SK-N-SH (cell line): ENCODE data around the gene PKN1. TPM values are rescaled to one million over a fixed set of nuclear protein-coding genes. Genes with fewer than 3 reads are reported as not detected.
A peak's percentile ranks its signal among the peaks of the same experiment; 100 is the strongest.

ENCODE experiments used
- CTCF ChIA-PET: fragments of 300-600, 350-600 bp; formaldehyde crosslinking; extraction: SDS; loops from one replicate; lab custom pipeline; 2021; lab: Yijun Ruan, JAX
- POLR2A ChIA-PET: fragments of 350-600 bp; sonication (Branson Sonifier 250); formaldehyde crosslinking; extraction: SDS; loops from one replicate; lab custom pipeline; 2020; ENCODE audit warnings: antibody characterized with exemption, inconsistent platforms; lab: Yijun Ruan, JAX
- DNase-seq: peaks from one replicate; pipeline ENCODE4 v3.0.0; 2012
- H2AFZ ChIP-seq: fragments of 200-600 bp; sonication (generic); 2 replicates; pipeline ENCODE4 v1.8.1; 2016; ENCODE audit warnings: antibody characterized with exemption, mild to moderate bottlenecking, low read depth
- H3F3A ChIP-seq: fragments of 200-600 bp; sonication (generic); replicated peaks from 2 replicates; pipeline ENCODE3; 2016; ENCODE audit warnings: antibody characterized with exemption, mild to moderate bottlenecking; ENCODE audit not compliant: insufficient read depth
- H3K27ac ChIP-seq, 2 experiments: fragments of 200-500 bp in 1 of 2; fragments of 200-600 bp in 1 of 2; sonication (Bioruptor generic) in 1 of 2; sonication (generic), shearing (Covaris generic) in 1 of 2; 2 replicates each; pipeline versions ENCODE4 v1.5.1 to v1.6.1; 2014 to 2016; ENCODE audit warnings: low read depth in 2 of 2, inconsistent platforms in 1 of 2, low read length in 1 of 2, mild to moderate bottlenecking in 1 of 2, mixed read lengths in 1 of 2
- H3K27me3 ChIP-seq: fragments of 200-600 bp; sonication (generic), shearing (Covaris generic); 2 replicates; pipeline ENCODE4 v1.6.1; 2016; ENCODE audit warnings: mixed run types; ENCODE audit not compliant: insufficient read depth
- H3K36me3 ChIP-seq, 2 experiments: fragments of 200-500 bp in 1 of 2; fragments of 200-600 bp in 1 of 2; sonication (Bioruptor generic) in 1 of 2; sonication (generic) in 1 of 2; replicated peaks in 1 of 2; 2 replicates each; pipeline versions ENCODE3 to v1.5.1; 2014 to 2016; ENCODE audit warnings: low read length in 1 of 2, mild to moderate bottlenecking in 1 of 2; ENCODE audit not compliant: insufficient read depth in 2 of 2, control insufficient read depth in 1 of 2
- H3K4me1 ChIP-seq, 2 experiments: fragments of 200-500 bp in 1 of 2; fragments of 200-600 bp in 1 of 2; sonication (Bioruptor generic) in 1 of 2; sonication (generic), shearing (Covaris generic) in 1 of 2; 2 replicates each; pipeline versions ENCODE4 v1.5.1 to v1.6.1; 2014 to 2016; ENCODE audit warnings: low read depth in 1 of 2, low read length in 1 of 2, mixed run types in 1 of 2; ENCODE audit not compliant: insufficient read depth in 2 of 2, control insufficient read depth in 1 of 2
- H3K4me2 ChIP-seq: fragments of 200-600 bp; sonication (generic), shearing (Covaris generic); 2 replicates; pipeline ENCODE4 v1.6.1; 2017; ENCODE audit warnings: mixed run types
- H3K4me3 ChIP-seq, 2 experiments: fragments of 200-500 bp in 1 of 2; fragments of 200-600 bp in 1 of 2; sonication (Bioruptor generic) in 1 of 2; sonication (generic), shearing (Covaris generic) in 1 of 2; 2 replicates each; pipeline versions ENCODE4 v1.5.1 to v1.8.1; 2014 to 2016; ENCODE audit warnings: low read depth in 2 of 2, inconsistent platforms in 1 of 2, low read length in 1 of 2, mild to moderate bottlenecking in 1 of 2, mixed read lengths in 1 of 2, moderate library complexity in 1 of 2
- H3K79me2 ChIP-seq: fragments of 200-600 bp; sonication (generic); 2 replicates; pipeline ENCODE4 v1.8.1; 2017; ENCODE audit warnings: mild to moderate bottlenecking; ENCODE audit not compliant: insufficient read depth
- H3K9ac ChIP-seq: fragments of 200-600 bp; sonication (generic); 2 replicates; pipeline ENCODE4 v1.6.1; 2017; ENCODE audit warnings: mixed run types
- H3K9me2 ChIP-seq: fragments of 200-600 bp; sonication (generic); 2 replicates; pipeline ENCODE4 v1.6.1; 2017; ENCODE audit warnings: mixed run types
- H3K9me3 ChIP-seq: fragments of 200-600 bp; sonication (generic); 2 replicates; pipeline ENCODE4 v1.6.1; 2017; ENCODE audit warnings: mixed run types, mild to moderate bottlenecking, moderate library complexity
- H4K20me1 ChIP-seq: fragments of 200-600 bp; sonication (generic); 2 replicates; pipeline ENCODE4 v1.6.1; 2017; ENCODE audit warnings: mild to moderate bottlenecking, mixed run types; ENCODE audit not compliant: insufficient read depth
- EZH2phosphoT487 ChIP-seq: fragments of 200-600 bp; sonication (generic); IDR thresholded peaks from 2 replicates; pipeline ENCODE4 v1.6.1; 2017; ENCODE audit warnings: low read depth, mixed run types, mild to moderate bottlenecking, antibody characterized with exemption, moderate library complexity, borderline replicate concordance
- FOXM1 ChIP-seq: IDR thresholded peaks from 2 replicates; pipeline ENCODE4 v1.4.0; 2012; ENCODE audit warnings: low read depth, mild to moderate bottlenecking
- GATA2 ChIP-seq: sonication (generic); formaldehyde crosslinking; IDR thresholded peaks from 2 replicates; pipeline ENCODE4 v1.5.0; 2020; ENCODE audit warnings: mild to moderate bottlenecking, missing genetic modification reagents
- IRF3 ChIP-seq: fragments of 150-350 bp; IDR thresholded peaks from 2 replicates; pipeline ENCODE4 v1.6.1; 2016; ENCODE audit warnings: mild to moderate bottlenecking, low read depth, low read length
- JUND ChIP-seq: IDR thresholded peaks from 2 replicates; pipeline ENCODE4 v1.4.0; 2012
- MXI1 ChIP-seq: IDR thresholded peaks from 2 replicates; pipeline ENCODE4 v1.6.1; 2012; ENCODE audit warnings: mild to moderate bottlenecking, low read depth, low read length, improper control_type of control experiment
- POLR2AphosphoS5 ChIP-seq: IDR thresholded peaks from 2 replicates; pipeline ENCODE4 v1.6.1; 2012; ENCODE audit warnings: low read depth, low read length
- RAD21 ChIP-seq: IDR thresholded peaks from 2 replicates; pipeline ENCODE4 v1.6.1; 2012; ENCODE audit warnings: mild to moderate bottlenecking, low read length
- RFX5 ChIP-seq: IDR thresholded peaks from 2 replicates; pipeline ENCODE4 v1.6.1; 2012; ENCODE audit warnings: mild to moderate bottlenecking, improper control_type of control experiment, low read length
- SIN3A ChIP-seq: IDR thresholded peaks from 2 replicates; pipeline ENCODE4 v1.6.1; 2012; ENCODE audit warnings: low read depth, mild to moderate bottlenecking, low read length, moderate library complexity, borderline replicate concordance
- SMC3 ChIP-seq: IDR thresholded peaks from 2 replicates; pipeline ENCODE4 v1.6.1; 2012; ENCODE audit warnings: low read depth, low read length, improper control_type of control experiment
- TCF12 ChIP-seq: IDR thresholded peaks from 2 replicates; pipeline ENCODE4 v1.4.0; 2012
- TEAD4 ChIP-seq: IDR thresholded peaks from 2 replicates; pipeline ENCODE4 v1.4.0; 2012; ENCODE audit warnings: mild to moderate bottlenecking, borderline replicate concordance; ENCODE audit not compliant: insufficient read depth
- USF2 ChIP-seq: fragments of 150-350 bp; IDR thresholded peaks from 2 replicates; pipeline ENCODE4 v1.6.1; 2017; ENCODE audit warnings: antibody characterized with exemption, low read length, low read depth, borderline replicate concordance
- YY1 ChIP-seq: IDR thresholded peaks from 2 replicates; pipeline ENCODE4 v1.4.0; 2012; ENCODE audit warnings: low read depth, mild to moderate bottlenecking
- WGBS: methylation state at CpG from one replicate; pipeline ENCODE4 v1.1.6; 2017; ENCODE audit warnings: low lambda C conversion rate; 5-methylcytosine and 5-hydroxymethylcytosine counted together
- polyA plus RNA-seq, 3 experiments: library from polyadenylated mRNA; depleted of rRNA; stranded (reverse); fragments of >200 nt; gene quantifications; 2 replicates each; pipeline ENCODE4 v1.2.3, GENCODE V29; 2012

The PKN1 gene
- polyA plus RNA-seq, 1 of the 3 experiments (the other 2 are of a cell fraction) = 99.6 TPM

GRCh38 chr19:14494910-14495671, 62.0 kb downstream of the PKN1 start:
- H3K9me2 ChIP-seq = no peaks in the 10 kb centered on the region
- no peaks in the 10 kb centered on the region for H3K9me3 ChIP-seq
- no peaks in the 10 kb centered on the region for H3K27me3 ChIP-seq
- peak overlapping the region; percentile 65 to 93 for H3K4me3 ChIP-seq
- H3K36me3 ChIP-seq = no peaks in the 10 kb centered on the region
- peaks cover 20% of the 10 kb centered on the region for H4K20me1 ChIP-seq
- peaks cover 48% of the 10 kb centered on the region for H3K79me2 ChIP-seq
- peak overlapping the region; percentile 94 for H3K4me2 ChIP-seq
- H3K9ac ChIP-seq = peak overlapping the region; percentile 74
- WGBS = 21% methylated on average over 9 of the region's 14 CpGs
- ChIA-PET CTCF (interaction anchor here (0.8 to 3.9 kb wide), 7 partner anchors 8 to 147 kb away, joined by 3 to 45 read pairs (median 3); no protein-coding TSS in a partner anchor), POLR2A (interaction anchor here (1.2 to 2.4 kb wide), 2 partner anchors 23 kb away, joined by 5 to 15 read pairs; partner anchors contain the start of gene DNAJB1)
- H3F3A ChIP-seq = no peaks in the 10 kb centered on the region
- no peak overlapping the region for H2AFZ ChIP-seq
- peaks cover 4 to 25% of the 10 kb centered on the region in 2 experiments; a peak in 2 of 4 replicates for H3K4me1 ChIP-seq
- peak overlapping the region in 1 of 2 experiments; percentile 56; a peak in 1 of 4 replicates for H3K27ac ChIP-seq
- no peak for TF ChIP-seq POLR2AphosphoS5
- no peak for TF ChIP-seq SIN3A
- no peak for TF ChIP-seq MXI1
- TF ChIP-seq, all 33 proteins: peak for 0
- peak; percentile 37 for DNase-seq

GRCh38 chr19:14495672-14496028, 62.5 kb downstream of the PKN1 start:
- no peaks in the 10 kb centered on the region for H3K9me2 ChIP-seq
- H3K27me3 ChIP-seq = no peaks in the 10 kb centered on the region
- peak overlapping the region; percentile 74 for H3K9ac ChIP-seq
- peak overlapping the region; percentile 65 to 93 for H3K4me3 ChIP-seq
- H3F3A ChIP-seq = no peaks in the 10 kb centered on the region
- H4K20me1 ChIP-seq = peaks cover 20% of the 10 kb centered on the region
- no peak for DNase-seq
- ChIA-PET CTCF (interaction anchor here (0.8 to 3.9 kb wide), 8 partner anchors 9 to 148 kb away, joined by 3 to 45 read pairs (median 3); no protein-coding TSS in a partner anchor), POLR2A (interaction anchor here (1.2 to 2.4 kb wide), 2 partner anchors 22 to 23 kb away, joined by 5 to 15 read pairs; partner anchors contain the start of gene DNAJB1)
- no peaks in the 10 kb centered on the region for H3K36me3 ChIP-seq
- H3K79me2 ChIP-seq = peaks cover 48% of the 10 kb centered on the region
- H2AFZ ChIP-seq = no peak overlapping the region
- H3K4me2 ChIP-seq = peak overlapping the region; percentile 94
- WGBS = 0% methylated on average over 14 of the region's 28 CpGs
- H3K27ac ChIP-seq = peak overlapping the region in 1 of 2 experiments; percentile 56; a peak in 1 of 4 replicates
- TF ChIP-seq EZH2phosphoT487 (no peak), RAD21 (no peak), IRF3 (no peak), GATA2 (CRISPR knock-in tag) (no peak), TEAD4 (no peak), TCF12 (no peak), JUND (no peak), FOXM1 (no peak), SMC3 (no peak), SIN3A (no peak), YY1 (no peak), RFX5 (no peak), USF2 (no peak)
- no peaks in the 10 kb centered on the region for H3K9me3 ChIP-seq
- peaks cover 4 to 25% of the 10 kb centered on the region in 2 experiments; a peak in 2 of 4 replicates for H3K4me1 ChIP-seq
